Occipital lobe (tissue), 3 donors: ENCODE data around the gene HLA-G. TPM values are rescaled to one million over a fixed set of nuclear protein-coding genes. Genes with fewer than 3 reads are reported as not detected.
"Not testable (repeated sequence)": the region's sequence is repeated elsewhere in the genome, so short reads cannot be mapped to it uniquely, and the experiment has no call there.

Experiments used
- DNase-seq: peaks from one replicate; lab custom pipeline; 2025; lab: John Stamatoyannopoulos, UW
- small RNA-seq: library from RNA; depleted of rRNA; stranded (forward); fragments of <200 nt; gene quantifications from one replicate; pipeline ENCODE3, GENCODE V24; 2014
- total RNA-seq: library from RNA; depleted of rRNA; stranded (reverse); fragments of >200 nt; gene quantifications from one replicate; pipeline ENCODE4 v1.2.3, GENCODE V29; 2014

Gene HLA-G
- total RNA-seq, 1 donor from 2014 or later: not detected

DNA sequence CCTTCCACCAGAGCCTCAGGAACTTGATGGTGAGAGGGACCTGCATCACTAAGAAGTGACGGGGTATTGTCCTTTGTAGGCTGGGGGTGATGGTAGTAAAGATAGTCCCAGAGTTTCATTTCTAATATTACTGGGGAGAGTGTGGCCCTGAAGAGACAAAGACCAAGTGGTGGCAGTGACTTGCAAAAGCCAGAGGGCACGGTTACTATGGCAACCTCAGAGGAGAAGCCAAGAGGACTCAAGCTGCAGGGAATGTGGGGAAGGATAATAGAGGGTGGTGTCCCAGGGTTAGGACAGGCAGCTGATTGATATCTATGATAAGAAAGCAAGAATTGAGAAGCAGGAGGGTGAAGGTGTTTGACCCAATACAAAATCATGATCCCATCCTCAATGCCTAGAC is 42.5 kb downstream of the HLA-G start:
- DNase-seq: no peak

DNA sequence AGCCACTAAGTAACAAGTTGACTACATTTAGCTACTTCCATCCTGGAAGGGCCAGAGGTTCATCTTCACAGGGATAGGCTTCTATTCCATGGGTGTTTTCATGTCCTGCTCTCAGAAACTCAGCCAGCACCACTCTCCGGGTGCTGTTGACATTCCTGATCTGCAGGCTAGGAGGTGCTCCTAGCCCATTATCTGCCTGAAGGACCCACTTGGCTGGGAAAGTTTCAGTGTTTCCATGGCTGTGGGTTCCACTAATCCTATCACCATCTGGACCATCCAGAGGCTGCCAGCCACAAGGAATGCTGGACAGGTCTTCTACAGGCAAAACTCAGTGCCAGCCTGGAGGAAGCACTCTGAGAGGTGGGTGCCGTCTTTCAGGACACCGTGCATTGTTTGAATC is 45.2 kb downstream of the HLA-G start:
- DNase-seq: no peak

DNA sequence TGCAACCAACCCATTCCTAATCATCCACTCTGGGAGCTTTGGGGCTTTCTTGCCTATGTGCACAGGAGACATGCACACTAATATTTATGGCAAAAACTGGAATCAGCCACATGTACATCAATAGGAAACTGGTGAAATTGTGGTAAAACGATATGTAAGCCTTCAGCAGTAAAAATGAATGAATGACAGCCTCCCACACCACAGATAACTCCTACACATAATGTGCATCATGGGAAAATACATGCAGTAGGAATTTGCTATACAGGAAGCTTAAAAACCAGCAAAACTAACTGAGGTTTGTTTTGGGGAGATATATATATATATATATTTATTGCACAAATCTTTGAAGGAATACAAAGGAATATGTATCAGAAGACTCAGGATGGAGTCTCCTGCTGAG is 47.6 kb downstream of the HLA-G start:
- no peak for DNase-seq

DNA sequence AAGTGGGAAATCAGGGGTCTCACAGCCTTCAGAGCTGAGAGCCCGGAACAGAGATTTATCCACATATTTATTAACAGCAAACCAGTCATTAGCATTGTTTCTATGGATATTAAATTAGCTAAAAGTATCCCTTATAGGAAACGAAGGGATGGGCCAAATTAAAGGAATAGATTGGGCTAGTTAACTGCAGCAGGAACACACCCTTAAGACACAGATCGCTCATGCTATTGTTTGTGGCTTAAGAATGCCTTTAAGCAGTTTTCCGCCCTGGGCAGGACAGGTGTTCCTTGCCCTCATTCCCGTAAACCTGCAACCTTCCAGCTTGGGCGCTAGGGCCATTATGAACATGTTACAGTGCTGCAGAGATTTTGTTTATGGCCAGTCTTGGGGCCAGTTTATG is 48.1 kb downstream of the HLA-G start:
- not testable (repeated sequence) for DNase-seq

Small RNA genes within 50 kb of the gene (small RNA-seq; reads per million reads assigned to genes)
- not detected for gene MICG

Other genes with a start within 250 kb of the HLA-G start
- gene OR2H2, start 242.7 kb upstream of the HLA-G start, total RNA-seq: not detected
- 91.1 TPM for gene GABBR1, start 194.6 kb upstream of the HLA-G start, total RNA-seq
- not detected for gene MOG, start 170.7 kb upstream of the HLA-G start, total RNA-seq
- gene ZFP57, start 146.7 kb upstream of the HLA-G start, total RNA-seq: not detected
- 1.4 TPM for gene HLA-F, start 104.4 kb upstream of the HLA-G start, total RNA-seq
- 46.6 TPM for gene HLA-A, start 114.7 kb downstream of the HLA-G start, total RNA-seq
- 13.9 TPM for gene POLR1H, start 233.4 kb downstream of the HLA-G start, total RNA-seq
- 15.8 TPM for gene PPP1R11, start 239.4 kb downstream of the HLA-G start, total RNA-seq
- not detected for gene RNF39, start 247.9 kb downstream of the HLA-G start, total RNA-seq